HepG2 (cell line): ENCODE results near the gene RAB3A. TPM values are rescaled to one million over a fixed set of nuclear protein-coding genes. Genes with fewer than 3 reads are reported as not detected.

ENCODE experiments used
- CHD4 ChIP-seq: fragments of 200-600 bp; sonication (generic); IDR thresholded peaks from 2 replicates; pipeline ENCODE4 v1.7.0; 2017; ENCODE audit warnings: mild to moderate bottlenecking, low read length, borderline replicate concordance
- KLF16 ChIP-seq, 2 experiments: sonication (generic) in 1 of 2; formaldehyde crosslinking in 1 of 2; IDR thresholded peaks; 2 replicates each; pipeline versions ENCODE4 v1.6.1 to v1.8.0; 2016 to 2023; ENCODE audit warnings: missing genetic modification reagents in 2 of 2, missing compliant biosample characterization in 1 of 2
- MIER2 ChIP-seq: IDR thresholded peaks from 2 replicates; pipeline ENCODE4 v1.6.1; 2016; ENCODE audit warnings: missing biosample characterization, missing genetic modification reagents
- RAD21 ChIP-seq: fragments of 450-650 bp; formaldehyde crosslinking; IDR thresholded peaks from 2 replicates; pipeline ENCODE4 v1.5.0; 2020; ENCODE audit warnings: mild to moderate bottlenecking
- SCMH1 ChIP-seq: sonication (generic); formaldehyde crosslinking; IDR thresholded peaks from 2 replicates; pipeline ENCODE4 v1.9.0; 2021; ENCODE audit warnings: missing genetic modification reagents, mild to moderate bottlenecking, borderline replicate concordance
- STAT6 ChIP-seq: sonication (generic); formaldehyde crosslinking; IDR thresholded peaks from 2 replicates; pipeline ENCODE4 v1.4.0; 2020; ENCODE audit warnings: missing genetic modification reagents, mild to moderate bottlenecking, borderline replicate concordance
- ZFP37 ChIP-seq: sonication (generic); formaldehyde crosslinking; IDR thresholded peaks from 2 replicates; pipeline ENCODE4 v1.4.0; 2020; ENCODE audit warnings: missing genetic modification reagents, borderline replicate concordance
- ZNF441 ChIP-seq: sonication (generic); formaldehyde crosslinking; IDR thresholded peaks from 2 replicates; pipeline ENCODE4 v1.7.0; 2021; ENCODE audit warnings: missing genetic modification reagents, borderline replicate concordance
- ZNF512 ChIP-seq: sonication (generic); formaldehyde crosslinking; IDR thresholded peaks from 2 replicates; pipeline ENCODE4 v1.4.0; 2020; ENCODE audit warnings: mild to moderate bottlenecking, missing genetic modification reagents
- ZNF552 ChIP-seq: sonication (generic); formaldehyde crosslinking; IDR thresholded peaks from 2 replicates; pipeline ENCODE4 v1.9.0; 2022; ENCODE audit warnings: missing genetic modification reagents, mild to moderate bottlenecking, borderline replicate concordance
- polyA plus RNA-seq, 8 experiments: library from polyadenylated mRNA; depleted of rRNA in 3 of 8; stranded (reverse) in 7 of 8; unstranded in 1 of 8; fragments of >200 nt; fragmentation: Illumina TruSeq in 4 of 8; extraction: Trizol in 4 of 8; gene quantifications; 2 replicates each; pipeline versions ENCODE4 v1.2.1 to v1.2.3, GENCODE V29; 2011 to 2016; ENCODE audit warnings: low read depth in 4 of 8, missing spikeins in 1 of 8, mixed read lengths in 1 of 8; ENCODE audit not compliant: insufficient read depth in 1 of 8
- total RNA-seq, 5 experiments: library from RNA; depleted of rRNA; stranded (reverse); fragments of >200 nt; fragmentation: Illumina TruSeq; extraction: Trizol; gene quantifications; 2 replicates each; pipeline ENCODE4 v1.2.3, GENCODE V29; 2016; ENCODE audit warnings: low read depth in 1 of 5
- TF ChIP-seq, protein P1 (sequence below): sonication (generic); formaldehyde crosslinking; IDR thresholded peaks from 2 replicates; pipeline ENCODE4 v1.8.0; 2023; ENCODE audit warnings: mild to moderate bottlenecking, missing genetic modification reagents
- TF ChIP-seq, protein P2 (sequence below): sonication (generic); formaldehyde crosslinking; IDR thresholded peaks from 2 replicates; pipeline ENCODE4 v1.4.0; 2020; ENCODE audit warnings: mild to moderate bottlenecking, missing genetic modification reagents
- TF ChIP-seq, protein P3 (sequence below): sonication (generic); formaldehyde crosslinking; IDR thresholded peaks from 2 replicates; pipeline ENCODE4 v1.5.0; 2020; ENCODE audit warnings: missing genetic modification reagents
- TF ChIP-seq, protein P4 (sequence below): sonication (generic); formaldehyde crosslinking; IDR thresholded peaks from 2 replicates; pipeline ENCODE4 v1.5.1; 2020; ENCODE audit warnings: mild to moderate bottlenecking, missing genetic modification reagents, borderline replicate concordance

Gene RAB3A
- total and polyA plus RNA-seq, 2 of the 13 experiments (the other 11 are each of a cell fraction or from before 2014, with no cell fraction given), result 0.58 to 0.98 TPM

DNA sequence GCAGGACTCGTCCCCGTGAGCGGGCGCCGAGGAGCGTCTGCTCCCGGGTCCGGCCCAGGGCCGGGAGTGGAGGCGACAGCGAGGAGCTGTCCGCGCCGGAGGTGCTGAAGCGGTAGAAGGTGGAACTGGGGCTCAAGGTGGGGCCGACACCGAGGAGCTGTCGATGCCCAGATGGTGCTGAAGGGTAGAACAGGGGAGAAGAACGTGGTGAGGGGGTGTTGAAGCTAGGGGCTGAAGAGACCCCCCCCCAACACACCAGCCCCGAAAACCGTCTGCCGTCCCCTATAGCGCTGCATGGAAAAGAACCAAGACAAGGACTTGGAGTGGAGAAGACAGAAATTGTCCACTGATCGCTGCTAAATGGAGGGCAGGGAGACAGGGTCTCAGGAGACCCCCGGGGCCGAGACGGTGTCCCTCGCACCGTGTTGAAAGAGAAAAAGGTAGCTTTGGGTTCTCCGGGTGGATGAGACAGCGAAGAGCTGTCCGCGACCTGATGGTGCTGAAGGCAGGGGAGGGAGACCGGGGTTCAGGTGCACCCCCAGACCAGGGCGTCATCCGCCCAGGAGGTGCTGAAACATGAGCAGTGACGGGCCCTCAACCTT is 29.5 kb upstream of the RAB3A start (continued):
- TF ChIP-seq MIER2 (CRISPR knock-in tag) (peak; percentile 98), RAD21 (CRISPR knock-in tag) (no peak; the same call in 1 of the 2 replicates), CHD4 (peak; percentile 33; the same call in 1 of the 2 replicates), ZFP37 (CRISPR knock-in tag) (peak; percentile 95; the same call in 1 of the 2 replicates), STAT6 (no peak), ZNF441 (CRISPR knock-in tag) (peak; percentile 91), KLF16 (CRISPR knock-in tag; IDR thresholded peaks at IDR 0.05) (peak in 1 of 2 experiments; percentile 98; a peak in 2 of 4 replicates), SCMH1 (CRISPR knock-in tag) (0 out of 2 replicates have a peak, but pooled peaks have one; percentile 42), ZNF512 (CRISPR knock-in tag) (no peak), ZNF552 (CRISPR knock-in tag) (peak; percentile 94)
- TF ChIP-seq, protein P1, sequence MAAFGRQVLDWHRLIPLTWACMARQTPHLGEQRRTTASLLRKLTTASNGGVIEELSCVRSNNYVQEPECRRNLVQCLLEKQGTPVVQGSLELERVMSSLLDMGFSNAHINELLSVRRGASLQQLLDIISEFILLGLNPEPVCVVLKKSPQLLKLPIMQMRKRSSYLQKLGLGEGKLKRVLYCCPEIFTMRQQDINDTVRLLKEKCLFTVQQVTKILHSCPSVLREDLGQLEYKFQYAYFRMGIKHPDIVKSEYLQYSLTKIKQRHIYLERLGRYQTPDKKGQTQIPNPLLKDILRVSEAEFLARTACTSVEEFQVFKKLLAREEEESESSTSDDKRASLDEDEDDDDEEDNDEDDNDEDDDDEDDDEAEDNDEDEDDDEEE (CRISPR knock-in tag), result peak; percentile 86
- TF ChIP-seq, protein P2, sequence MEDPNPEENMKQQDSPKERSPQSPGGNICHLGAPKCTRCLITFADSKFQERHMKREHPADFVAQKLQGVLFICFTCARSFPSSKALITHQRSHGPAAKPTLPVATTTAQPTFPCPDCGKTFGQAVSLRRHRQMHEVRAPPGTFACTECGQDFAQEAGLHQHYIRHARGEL (CRISPR knock-in tag), result 0 out of 2 replicates have a peak, but pooled peaks have one; percentile 14
- TF ChIP-seq, protein P3, sequence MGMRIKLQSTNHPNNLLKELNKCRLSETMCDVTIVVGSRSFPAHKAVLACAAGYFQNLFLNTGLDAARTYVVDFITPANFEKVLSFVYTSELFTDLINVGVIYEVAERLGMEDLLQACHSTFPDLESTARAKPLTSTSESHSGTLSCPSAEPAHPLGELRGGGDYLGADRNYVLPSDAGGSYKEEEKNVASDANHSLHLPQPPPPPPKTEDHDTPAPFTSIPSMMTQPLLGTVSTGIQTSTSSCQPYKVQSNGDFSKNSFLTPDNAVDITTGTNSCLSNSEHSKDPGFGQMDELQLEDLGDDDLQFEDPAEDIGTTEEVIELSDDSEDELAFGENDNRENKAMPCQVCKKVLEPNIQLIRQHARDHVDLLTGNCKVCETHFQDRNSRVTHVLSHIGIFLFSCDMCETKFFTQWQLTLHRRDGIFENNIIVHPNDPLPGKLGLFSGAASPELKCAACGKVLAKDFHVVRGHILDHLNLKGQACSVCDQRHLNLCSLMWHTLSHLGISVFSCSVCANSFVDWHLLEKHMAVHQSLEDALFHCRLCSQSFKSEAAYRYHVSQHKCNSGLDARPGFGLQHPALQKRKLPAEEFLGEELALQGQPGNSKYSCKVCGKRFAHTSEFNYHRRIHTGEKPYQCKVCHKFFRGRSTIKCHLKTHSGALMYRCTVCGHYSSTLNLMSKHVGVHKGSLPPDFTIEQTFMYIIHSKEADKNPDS (CRISPR knock-in tag), result peak; percentile 76; the same call in 1 of the 2 replicates
- TF ChIP-seq, protein P4, sequence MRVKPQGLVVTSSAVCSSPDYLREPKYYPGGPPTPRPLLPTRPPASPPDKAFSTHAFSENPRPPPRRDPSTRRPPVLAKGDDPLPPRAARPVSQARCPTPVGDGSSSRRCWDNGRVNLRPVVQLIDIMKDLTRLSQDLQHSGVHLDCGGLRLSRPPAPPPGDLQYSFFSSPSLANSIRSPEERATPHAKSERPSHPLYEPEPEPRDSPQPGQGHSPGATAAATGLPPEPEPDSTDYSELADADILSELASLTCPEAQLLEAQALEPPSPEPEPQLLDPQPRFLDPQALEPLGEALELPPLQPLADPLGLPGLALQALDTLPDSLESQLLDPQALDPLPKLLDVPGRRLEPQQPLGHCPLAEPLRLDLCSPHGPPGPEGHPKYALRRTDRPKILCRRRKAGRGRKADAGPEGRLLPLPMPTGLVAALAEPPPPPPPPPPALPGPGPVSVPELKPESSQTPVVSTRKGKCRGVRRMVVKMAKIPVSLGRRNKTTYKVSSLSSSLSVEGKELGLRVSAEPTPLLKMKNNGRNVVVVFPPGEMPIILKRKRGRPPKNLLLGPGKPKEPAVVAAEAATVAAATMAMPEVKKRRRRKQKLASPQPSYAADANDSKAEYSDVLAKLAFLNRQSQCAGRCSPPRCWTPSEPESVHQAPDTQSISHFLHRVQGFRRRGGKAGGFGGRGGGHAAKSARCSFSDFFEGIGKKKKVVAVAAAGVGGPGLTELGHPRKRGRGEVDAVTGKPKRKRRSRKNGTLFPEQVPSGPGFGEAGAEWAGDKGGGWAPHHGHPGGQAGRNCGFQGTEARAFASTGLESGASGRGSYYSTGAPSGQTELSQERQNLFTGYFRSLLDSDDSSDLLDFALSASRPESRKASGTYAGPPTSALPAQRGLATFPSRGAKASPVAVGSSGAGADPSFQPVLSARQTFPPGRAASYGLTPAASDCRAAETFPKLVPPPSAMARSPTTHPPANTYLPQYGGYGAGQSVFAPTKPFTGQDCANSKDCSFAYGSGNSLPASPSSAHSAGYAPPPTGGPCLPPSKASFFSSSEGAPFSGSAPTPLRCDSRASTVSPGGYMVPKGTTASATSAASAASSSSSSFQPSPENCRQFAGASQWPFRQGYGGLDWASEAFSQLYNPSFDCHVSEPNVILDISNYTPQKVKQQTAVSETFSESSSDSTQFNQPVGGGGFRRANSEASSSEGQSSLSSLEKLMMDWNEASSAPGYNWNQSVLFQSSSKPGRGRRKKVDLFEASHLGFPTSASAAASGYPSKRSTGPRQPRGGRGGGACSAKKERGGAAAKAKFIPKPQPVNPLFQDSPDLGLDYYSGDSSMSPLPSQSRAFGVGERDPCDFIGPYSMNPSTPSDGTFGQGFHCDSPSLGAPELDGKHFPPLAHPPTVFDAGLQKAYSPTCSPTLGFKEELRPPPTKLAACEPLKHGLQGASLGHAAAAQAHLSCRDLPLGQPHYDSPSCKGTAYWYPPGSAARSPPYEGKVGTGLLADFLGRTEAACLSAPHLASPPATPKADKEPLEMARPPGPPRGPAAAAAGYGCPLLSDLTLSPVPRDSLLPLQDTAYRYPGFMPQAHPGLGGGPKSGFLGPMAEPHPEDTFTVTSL (CRISPR knock-in tag), result 0 out of 2 replicates have a peak, but pooled peaks have one; percentile 48
